HCEC 1CT (cell line): Measurements from ENCODE around the gene SCNM1.

Source experiments
- DNase-seq: peaks from one replicate; pipeline ENCODE4 v3.0.0-alpha.2; 2017

The SCNM1 gene, protein sequence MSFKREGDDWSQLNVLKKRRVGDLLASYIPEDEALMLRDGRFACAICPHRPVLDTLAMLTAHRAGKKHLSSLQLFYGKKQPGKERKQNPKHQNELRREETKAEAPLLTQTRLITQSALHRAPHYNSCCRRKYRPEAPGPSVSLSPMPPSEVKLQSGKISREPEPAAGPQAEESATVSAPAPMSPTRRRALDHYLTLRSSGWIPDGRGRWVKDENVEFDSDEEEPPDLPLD

DNA sequence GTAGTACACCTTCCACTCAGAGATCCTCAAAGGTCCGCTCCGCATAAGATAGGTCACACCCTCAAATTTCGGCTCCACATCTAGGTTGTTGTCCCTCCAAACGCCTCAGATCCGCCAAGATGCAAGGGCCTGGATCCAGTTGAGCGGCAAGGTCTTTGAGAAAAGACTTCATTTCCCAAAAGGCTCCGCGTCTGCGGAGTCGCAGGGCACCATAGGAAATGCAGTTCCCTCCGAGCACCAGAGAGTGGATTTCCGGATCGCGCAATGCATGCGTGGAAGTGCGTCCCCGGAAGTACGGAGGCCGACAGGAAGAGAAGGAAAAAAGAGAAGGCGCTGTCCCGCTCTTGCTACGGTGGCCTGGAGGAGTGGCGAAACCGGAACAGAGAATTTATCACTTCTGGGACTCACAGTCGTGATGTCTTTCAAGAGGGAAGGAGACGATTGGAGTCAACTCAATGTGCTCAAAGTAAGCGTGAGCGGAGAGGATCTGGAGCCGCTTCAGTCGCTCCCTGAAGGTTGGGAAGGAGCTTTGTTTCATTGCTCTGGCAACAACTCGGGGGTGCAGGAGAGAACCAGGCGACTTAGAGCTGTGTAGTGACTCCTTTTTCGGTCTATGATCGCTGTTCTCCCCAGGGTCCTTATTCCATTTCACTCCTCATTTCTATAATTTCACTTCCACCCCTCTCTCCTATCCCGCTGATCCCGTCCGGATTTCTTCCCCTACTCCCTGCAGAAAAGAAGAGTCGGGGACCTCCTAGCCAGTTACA, at the start of gene SCNM1, which contains the start of gene LYSMD1:
Gene SCNM1, plus strand, starts transcription at position 407 of the 767 bp plus-strand sequence. Its CDS starts 9 bp downstream, at position 416.
Gene LYSMD1, minus strand, starts transcription at position 165 of the 767 bp plus-strand sequence. CDS start 644 bp downstream, outside the sequence.
- peak; percentile 99 for DNase-seq

DNA sequence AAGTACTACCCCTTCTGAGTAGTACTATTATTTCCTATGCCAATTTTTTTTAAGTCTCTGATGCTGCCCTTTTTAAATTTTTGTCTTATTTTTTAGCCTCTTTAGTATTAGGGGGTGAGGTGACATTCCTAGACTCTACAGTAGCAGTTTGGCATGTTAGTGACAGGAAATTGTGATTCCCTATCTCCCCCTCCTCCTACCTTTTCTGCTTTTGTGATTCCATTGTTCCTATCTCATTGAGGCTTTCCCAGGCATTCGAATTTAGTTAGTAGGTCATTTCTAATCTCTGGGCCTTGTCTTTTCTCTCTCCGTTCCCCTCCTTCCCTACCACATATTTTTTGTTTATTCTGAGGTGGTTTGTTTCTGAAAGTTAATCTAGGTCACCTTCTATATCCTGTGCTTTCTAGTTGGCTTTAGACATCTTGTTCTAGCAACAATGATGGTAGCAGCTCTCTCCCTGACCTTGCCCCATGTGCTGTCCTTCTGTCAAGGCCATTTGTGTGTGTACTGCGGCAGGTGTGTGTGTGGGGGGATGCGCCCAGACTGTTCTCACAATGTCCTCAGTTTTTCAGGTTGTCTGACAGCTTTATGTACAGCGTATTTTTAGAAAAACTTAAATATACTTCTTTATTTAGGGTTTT, 41.1 kb upstream of the SCNM1 start:
- no peak for DNase-seq

DNA sequence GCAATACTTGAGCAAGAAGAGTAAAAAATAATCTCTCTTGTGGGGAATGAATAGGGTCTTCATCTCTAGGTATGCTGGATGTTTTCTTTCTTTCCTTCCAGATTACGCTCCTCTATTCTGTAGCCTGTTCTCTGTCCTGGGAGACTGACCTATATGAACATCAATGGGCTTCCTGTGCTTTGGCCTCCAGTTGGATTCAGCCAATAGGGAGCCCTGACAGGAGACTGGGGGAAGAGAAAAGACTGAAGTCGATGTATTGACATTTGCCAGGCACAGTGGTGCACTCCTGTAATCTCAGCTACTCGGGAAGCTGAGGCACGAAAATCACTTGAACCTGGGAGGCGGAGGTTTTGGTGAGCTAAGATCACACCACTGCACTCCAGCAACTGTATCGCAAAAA, 37.1 kb upstream of the SCNM1 start:
- no peak for DNase-seq

DNA sequence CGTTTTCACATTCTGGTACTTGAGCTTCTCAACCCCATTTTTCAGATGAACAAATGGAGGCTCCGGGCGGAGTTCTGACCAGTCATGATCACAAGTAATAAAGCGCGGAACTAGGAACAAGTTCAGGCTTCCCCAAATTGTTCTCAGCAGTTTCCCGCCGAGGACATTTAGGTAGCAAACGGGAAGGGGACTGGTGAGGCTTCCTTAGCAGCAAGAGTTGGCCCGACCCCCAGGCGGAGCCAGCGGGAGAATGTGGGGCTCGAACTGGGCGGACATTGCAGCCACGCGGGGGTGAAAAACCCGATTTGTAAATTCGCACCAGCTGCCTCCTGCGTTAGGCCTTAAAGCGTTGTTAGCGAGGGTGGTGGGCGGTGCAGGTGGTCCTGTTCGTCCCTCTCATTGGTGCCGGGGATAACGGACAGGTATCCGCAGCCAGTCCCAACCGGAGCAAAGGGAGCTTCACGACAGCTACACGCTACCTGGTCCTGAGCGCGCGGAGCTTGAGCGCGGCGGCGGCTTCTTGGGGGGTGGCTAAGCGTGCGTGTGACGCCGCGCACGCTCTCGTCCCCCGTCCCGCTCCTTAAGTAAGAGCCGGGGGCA, 34.9 kb upstream of the SCNM1 start:
- no peak for DNase-seq

DNA sequence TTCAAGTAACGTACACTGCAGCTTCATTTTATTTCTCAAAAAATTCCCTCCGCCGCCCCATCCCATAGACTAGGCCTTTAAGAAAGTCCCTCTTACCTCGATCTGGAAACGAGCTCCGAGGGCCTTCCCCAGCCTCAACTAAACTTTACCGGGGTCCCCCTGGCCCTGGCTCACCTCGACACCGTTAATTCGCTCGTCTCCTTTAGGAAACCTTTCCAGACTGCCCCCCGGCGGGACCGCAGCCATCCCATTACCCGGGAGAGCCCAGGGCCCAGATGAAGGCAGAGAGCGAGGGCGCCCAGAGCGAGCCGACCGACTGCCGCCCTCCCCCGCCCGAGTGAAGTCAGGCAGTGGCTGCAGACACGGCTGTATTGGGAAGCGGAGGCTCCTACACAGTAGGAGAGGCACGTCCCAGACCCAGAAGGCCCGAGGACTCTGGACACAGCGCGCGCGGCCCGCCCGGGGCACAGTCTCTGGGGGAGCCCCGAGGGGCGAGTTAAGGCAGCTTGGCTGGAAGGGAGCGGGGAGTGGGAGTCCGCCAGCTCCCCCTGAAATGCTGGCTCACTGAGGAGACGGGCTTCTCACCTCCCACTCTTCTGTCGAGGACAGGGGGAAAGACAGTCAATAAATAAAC, 34.1 kb upstream of the SCNM1 start:
- DNase-seq: no peak

DNA sequence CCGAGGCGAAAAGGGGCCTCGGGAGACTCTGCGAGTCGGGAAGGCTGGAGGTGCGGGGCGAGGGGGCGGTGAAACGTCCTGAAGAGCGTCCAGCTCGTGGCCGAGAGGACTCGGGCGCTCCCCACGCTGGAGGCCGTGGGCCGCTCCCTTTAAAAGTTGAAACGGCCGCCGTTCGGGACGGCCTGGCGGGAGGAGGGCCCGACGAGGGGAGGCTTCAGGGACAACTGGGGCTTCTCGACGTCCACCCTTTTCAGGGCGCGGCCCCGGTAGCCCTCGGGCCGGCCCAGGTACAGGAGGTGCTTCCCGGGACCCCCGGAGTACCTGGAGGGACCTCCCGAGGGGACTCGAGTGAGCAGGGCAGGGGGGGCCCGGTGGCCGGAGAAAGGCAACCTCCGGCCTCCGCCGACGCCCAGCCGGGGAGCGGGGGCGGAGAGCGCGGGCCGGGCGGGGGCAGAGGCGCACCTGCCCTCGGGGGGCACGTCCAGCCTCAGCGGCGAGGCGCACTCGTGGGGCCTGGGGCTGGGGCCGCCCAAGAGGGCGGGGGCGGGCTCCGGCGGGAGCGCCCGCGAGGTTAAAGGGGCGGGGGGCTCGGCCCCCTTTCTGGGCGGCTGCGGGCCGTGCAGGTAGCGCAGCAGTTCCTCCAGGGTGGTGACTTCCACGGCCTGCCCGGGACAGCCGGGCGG, 33.5 kb upstream of the SCNM1 start:
- no peak for DNase-seq

DNA sequence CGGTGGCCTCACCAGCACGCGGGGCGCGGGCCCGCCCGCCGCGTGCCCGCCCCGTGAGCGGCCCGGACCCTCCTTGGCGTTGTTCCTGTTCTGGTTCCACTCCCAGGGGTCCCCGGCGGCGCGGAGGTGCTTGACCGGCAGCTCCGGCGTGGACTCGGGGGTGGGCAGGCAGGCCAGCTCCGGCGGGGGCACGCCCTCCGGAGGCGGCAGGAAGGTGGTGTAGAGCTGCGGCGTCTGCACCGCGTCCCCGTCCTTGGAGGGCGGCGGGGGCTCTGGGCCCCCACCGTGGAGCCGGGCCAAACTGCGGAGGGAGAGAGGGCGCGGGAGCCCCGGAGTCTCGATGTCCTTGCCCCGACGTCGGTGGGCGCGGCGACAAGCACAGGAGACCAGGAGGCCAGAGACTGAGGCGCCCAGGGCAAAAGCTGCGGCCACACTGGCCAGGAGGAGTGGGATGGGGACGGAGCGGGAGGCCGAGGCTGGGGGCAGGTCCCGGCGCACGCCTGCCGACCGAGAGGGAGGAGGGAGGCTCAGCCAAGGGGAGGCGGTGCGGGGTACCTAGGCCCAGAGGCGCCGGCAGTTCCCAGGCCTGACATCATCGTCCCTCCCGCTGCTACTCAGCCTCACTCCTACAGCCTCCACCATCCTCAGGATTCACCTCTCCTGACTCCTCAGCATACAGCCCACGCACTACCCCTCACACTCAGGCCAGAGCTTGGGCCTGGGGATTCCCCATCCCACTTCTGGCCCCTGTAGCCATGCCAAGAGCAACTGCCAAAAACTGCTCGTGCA, 32.7 kb upstream of the SCNM1 start:
- no peak for DNase-seq

DNA sequence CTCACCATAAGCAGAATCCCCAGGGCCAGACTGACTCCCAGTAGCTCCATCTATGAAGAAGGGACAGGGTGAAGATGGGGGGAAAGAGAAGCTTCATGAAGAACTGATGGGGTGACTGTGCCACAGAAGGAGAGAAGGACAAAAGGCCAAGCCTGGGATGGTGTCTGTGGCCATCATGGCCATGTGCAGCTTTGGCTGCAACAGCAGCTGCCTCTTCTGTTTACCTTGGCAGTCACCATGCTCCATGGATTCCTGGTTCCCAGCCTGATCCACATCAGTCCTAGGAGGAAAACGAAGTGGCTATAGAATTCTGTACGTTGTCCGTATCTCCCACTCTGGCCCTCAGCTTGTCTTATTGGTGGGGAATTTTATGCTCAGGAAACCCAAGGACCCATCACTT, 31.5 kb upstream of the SCNM1 start:
- no peak for DNase-seq

DNA sequence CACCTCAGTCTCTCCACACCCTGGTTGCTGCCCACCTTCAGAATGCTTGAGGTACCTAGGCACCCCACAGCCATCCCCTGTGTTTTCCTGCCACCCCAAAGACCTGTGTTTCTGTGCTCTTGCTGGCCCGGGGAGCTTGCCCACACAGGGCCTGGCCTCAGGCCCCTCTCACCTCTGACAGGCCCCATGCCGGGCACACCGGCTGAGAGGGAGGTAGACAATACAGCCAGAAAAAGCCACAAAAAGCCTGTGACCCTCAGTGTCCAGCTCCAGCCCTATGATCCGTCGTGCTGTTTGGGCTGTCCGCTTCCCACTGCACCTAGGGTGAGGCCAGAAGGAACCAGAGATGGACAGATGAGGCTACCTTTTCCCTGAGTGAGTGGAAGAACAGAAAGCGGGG, 31.0 kb upstream of the SCNM1 start:
- no peak for DNase-seq

DNA sequence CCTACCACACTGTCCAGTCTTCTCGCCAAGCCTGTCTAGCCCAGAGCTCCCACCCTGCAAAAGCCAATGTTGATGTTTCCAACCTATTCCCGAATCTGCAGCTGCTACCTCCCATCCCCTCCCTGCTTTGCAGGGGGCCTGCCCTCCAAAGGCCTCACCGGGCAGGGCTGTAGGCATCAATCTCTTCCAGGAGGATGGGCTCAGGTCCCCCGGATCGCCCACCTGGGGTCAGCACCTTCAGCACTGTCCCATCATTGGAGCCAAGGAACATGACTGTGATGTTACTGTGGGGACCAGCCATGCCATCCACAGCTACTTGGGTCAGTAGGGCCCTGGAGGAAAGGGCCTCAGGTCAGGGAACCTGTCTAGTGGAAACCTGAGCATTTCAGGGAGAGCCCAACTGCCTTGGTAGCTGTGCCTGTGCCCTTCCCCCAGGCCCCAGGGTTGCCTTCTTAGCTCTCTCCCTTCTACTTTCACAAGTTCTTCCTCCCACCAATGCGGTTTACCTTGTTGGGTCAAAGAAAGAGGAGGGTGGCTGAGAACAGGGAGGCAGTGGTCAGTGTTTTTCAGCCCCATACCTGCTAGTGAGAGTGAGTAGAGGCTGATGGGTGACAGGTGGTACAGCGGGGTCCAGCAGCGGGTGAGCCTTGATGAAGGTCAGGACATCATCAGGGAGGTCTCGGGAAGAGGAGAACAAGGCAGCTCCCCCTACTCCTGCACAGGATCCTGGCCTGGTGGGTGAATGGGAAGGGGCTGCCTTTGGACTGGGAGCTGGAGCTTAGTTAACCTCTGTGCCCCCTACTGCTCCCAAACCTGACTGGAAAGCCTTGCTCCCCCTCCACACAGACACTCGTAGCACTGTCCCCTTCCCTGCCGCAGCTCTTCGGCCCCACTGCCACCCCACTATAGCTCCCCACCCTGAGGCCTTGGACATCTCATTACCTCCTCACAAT, 30.2 kb upstream of the SCNM1 start:
- DNase-seq: no peak

DNA sequence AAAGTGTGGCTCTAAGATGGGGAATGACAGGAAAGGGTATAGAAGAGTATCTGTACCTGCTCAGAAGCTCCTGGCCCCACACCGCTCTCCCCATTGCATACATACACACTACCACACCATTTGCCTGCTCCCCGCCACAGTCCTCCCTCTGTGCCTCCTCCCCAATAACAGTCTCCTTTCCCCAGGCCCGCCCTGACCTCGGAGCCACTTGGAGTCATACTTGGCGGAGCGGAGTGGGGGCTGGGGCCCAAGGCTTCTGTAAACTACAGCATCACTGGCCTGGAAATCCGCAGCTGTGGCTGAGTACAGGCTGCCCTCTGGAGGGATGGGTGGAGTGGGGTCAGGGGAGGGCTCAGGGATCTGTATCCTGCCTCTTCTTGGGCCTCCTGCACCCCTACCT, 28.2 kb upstream of the SCNM1 start:
- no peak for DNase-seq

DNA sequence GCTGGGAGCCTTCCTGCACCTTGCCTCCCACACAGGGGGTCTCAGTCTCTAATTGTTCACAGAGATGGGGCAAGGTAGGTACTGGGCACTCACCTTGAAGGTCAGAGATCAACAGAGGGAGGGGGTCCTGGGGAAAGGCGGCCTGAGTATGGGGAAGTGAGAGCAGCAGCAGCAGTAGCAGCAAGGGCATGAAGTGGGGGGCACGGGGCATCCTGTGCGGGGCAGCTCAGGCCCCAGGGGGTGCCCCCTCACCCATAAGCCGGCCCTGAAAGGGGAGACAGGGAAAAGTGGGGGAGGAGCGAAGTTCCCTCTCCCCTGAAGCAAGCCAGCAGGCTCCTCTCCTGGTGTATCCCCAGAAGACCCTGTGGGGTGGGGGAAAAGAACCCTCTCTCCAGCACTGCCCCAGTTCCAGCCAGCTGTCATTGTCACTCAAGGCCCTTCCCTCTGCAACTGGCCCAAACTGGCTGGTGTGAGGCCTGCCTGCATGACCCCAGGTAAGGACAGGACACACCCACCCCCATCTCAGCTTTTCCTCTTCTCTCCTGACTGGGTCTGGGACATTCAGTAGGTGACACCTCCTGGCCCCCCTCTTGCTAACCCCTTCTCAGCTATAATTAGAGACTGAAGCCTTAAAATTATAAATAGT, 23.4 kb upstream of the SCNM1 start:
- no peak for DNase-seq

DNA sequence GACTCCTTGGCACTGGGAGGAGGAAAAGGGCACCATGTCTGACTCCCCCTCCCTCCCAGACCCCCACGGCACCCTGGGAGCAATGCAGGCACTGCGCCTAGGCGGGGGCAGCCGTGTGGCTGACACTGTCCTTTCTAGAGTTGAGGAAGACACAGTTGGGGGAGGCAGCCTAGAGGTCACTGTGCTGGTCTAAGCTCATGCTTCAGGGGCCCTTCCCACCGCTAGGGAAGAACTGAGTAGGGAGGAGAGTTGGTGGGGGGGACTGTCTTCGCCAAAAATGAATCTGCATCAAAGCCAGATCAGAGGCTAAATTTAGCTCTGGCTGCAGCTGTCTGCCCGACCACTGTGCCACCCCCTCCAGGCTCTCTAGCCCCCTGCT, 22.9 kb upstream of the SCNM1 start:
- no peak for DNase-seq

DNA sequence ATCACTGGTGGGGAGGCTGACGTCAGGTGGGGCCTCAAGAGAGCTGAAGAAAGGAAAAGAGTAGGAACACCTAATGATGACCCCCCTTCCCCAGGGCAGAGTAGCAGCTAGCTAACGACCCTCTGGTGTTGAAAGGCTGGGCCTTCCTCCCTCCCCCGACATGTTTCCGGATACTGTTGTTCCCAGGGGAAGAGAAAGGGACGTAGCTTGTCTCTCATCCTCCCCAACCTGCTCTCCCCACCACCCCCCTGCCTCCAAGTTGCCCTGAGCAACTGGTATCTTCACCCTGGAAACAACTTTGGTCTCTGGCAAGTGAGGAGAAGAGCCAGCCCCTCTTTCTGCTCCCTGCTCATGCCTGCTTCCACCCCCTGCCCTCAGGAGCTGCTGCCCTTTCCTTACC, 22.0 kb upstream of the SCNM1 start:
- no peak for DNase-seq

DNA sequence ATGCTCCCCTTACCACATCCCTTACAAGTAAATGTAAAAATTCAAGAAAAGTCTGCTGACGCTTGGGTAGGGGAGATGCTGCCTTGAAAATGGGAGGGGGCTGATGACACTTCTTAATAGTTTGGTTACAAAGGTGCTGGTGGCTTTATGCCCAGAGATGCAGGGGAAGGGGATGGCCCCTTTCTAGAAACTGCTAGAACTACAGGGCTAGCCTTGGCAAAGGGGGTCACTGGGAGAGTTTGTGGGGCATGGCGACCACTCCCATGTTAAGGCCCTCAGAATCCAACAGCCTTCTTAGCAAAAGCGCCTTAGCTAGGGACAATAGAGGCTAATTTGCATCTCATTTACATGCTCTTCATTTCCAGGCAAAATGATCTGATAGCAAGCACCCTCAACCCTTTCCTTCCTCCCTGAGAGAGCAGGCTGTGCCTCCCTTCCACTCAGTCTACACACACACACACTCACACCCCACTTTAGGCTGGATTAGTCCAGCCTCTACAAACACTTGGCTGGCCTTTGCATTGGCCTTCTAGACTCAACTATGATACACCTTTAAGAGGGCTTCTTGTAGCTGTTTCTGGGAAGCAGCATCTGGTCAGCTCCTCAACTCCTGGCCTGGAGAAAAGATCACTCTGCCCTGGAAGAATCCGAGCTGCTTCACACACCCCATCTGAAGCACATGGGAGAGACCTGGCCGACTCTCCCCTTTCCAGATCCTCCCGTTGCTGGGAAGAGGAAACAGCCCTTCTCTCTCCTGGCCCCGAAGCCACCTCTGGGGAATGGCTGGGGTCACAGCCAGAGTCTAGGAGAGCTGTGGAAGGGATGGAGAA, 21.3 kb upstream of the SCNM1 start:
- no peak for DNase-seq

DNA sequence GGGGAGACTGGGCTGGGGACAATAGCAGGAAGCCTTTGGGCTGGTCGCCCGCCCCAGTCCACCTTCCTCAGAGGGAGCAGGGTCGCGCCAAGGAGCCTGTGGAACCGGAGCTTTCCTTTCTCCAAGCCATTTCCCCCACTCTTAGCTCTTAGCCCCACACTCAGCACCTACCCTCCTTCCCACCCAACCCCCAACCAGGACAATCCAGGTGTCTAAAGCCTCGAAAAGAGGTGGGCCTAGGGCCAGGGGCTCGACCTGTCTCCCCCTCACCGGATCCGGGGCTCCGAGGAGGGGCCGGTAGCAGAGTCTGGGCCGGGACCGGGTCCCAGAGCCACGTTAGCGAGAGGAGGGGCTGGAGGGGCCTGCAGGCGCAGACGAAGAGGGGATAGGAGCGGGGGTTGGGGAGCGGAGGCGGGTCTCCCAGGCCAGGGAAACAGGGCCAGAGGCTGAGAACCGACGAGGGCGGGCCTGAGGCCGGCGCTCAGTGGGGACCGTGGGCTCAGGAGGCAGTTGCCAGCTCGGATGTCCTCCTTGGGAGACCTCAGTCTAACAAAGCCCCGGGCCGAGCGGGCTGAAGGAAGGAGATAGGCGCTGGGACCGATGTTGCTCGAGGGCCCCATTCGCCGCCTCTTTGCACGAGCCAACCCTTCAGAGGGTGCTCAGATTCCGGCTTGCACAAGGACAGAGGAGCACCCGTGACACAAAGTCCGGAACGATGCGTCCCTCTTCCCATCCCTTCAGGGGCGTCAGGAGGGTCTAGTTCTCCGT, 20.5 kb upstream of the SCNM1 start:
- no peak for DNase-seq

DNA sequence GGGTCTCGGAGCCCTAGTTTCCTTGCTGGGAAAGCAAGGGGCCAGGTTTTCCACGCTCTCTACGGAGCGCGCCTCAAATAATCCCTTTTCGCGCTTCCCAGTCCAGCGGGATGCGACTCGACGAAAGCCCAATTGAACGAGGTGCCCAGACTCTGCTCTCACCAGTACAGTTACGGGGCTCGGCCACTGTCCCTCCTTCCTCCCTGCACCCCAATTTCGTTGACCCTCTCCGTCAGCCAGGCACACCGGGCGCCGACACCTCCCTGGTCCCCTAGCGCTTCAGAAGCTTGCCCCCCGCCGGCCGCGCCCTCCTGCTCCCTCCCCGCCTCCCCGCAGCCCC, 19.9 kb upstream of the SCNM1 start:
- DNase-seq: peak; percentile 16

DNA sequence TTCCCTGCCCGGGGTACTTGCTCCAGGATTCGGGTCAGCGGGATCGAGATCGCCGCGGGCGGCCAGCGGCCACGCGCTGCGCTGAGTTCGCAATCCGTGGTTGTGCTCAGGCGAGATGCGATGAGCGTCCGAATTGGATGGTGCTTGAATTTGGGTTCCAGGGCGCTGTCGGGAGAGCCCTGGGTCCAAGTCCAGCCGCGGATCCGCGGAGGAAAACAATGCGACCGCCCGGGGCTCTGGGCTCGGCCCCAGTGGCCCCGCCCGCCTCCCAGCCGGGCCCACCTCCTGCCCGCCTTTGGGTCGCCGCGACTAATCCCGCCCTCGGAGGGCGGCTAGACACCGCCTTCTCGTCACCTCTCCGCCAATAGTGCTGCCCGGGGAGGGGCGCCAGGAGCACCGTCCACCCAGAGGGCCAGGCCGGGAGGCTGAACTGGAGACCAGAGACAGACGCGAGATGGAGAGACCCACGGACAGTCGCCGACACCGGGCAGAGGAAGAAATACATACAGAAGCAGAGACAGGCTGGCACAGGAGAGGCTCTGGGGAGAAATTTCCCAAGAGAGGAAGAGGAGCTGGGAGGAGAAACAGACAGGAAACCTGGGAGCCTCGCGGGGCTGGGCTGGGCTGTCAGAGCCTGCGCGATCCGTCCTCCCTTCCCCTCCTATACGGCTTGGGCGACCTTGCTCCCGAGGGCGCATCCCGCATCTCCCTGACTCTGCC, 19.4 kb upstream of the SCNM1 start, which contains the start of gene SEMA6C:
Gene SEMA6C, minus strand, starts transcription at position 220 of the 720 bp plus-strand sequence. CDS start 4,010 bp downstream, outside the sequence.
- DNase-seq: peak; percentile 90
